HG02759 (cell line): Measurements from ENCODE around the gene PTPRA.

Source experiments
- ATAC-seq: cut with Tn5 transposase; IDR thresholded peaks from one replicate; pipeline ENCODE4 v1.9.1; 2021; ENCODE audit warnings: mild to moderate bottlenecking, moderate library complexity; ENCODE audit not compliant: unreplicated experiment

Gene PTPRA

GRCh38 chr20:2918096-2919049 lies 45.1 kb downstream of the PTPRA start:
- no peak for ATAC-seq

DNA sequence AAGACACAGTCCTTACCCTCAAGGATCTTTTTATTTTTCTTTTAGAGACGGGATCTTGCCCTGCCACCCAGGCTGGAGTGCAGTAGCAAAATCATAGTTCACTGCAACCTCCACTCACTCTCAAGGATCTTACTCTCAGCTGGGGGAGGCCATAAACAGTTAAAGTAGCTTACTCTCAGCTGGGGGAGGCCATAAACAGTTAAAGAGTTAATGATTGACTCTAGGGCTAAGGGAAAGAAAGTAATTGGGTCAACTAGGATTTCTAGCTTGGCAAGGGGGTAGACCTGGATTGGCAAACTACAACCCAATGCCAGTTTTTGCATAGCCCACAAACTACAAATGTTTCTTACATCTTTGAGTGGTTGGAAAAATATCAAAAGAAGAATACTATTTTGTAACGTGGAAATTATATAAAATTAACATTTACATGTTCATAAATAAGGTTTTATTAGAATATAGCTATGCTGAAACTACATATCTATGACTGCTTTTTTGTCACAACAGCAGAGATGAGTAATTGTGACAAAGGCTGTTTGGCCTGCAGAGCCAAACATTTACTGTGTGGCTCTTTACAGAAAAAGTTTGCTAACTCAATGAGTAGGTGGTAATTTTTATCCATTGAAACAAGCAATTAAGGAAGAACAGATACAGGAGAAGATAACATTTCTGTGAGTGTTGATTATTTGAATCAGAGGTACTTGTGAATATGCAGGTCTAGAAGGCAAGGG lies 46.4 kb downstream of the PTPRA start:
- no peak for ATAC-seq

GRCh38 chr20:2920473-2920872 lies 47.2 kb downstream of the PTPRA start:
- ATAC-seq: no peak

- ATAC-seq: no peak
Observed at GRCh38 chr20:2921506-2921905, 48.2 kb downstream of the PTPRA start.

- no peak for ATAC-seq
Observed at GRCh38 chr20:2922957-2923356, 49.7 kb downstream of the PTPRA start.

DNA sequence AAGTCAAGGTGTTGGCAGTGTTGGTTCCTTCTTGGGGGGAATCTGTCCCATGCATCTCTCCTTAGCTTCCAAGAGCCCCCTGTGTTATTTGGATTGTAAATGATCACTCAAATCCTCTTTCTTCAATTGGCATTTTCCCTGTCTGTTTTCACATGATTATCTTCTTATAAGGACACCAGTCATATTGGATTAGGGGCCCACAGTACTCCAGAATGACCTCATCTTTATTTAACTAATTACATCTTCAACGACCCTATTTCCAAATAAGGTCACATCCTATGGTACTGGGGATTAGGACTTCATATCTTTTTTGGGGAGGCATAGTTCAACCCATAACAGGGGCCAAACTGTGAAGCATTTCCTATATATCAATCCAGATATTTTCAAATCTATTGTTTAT lies 57.3 kb downstream of the PTPRA start:
- ATAC-seq: no peak

DNA sequence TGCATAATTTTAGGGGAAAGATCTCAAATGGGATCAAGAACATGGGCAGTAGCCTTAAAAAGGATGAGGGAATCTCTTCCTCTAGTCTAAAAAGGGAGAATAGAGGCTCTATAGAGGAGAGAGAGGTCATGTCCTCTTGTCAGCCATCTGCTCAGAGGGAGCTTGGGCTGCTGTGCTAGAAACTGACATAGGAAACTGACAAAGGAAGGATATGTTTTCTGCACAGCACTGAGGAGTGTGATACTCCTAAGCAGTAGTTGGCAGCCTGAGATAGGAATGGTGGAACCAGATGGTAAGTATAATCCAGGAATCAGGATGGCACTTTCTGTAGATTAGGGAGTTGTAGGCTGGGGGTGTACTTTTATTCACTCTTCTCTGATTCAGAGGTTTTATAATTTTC lies 59.2 kb downstream of the PTPRA start:
- ATAC-seq: no peak

GRCh38 chr20:2937902-2938301 lies 64.6 kb downstream of the PTPRA start:
- no peak for ATAC-seq

- no peak for ATAC-seq
Observed at GRCh38 chr20:2942439-2942838, 69.2 kb downstream of the PTPRA start.

DNA sequence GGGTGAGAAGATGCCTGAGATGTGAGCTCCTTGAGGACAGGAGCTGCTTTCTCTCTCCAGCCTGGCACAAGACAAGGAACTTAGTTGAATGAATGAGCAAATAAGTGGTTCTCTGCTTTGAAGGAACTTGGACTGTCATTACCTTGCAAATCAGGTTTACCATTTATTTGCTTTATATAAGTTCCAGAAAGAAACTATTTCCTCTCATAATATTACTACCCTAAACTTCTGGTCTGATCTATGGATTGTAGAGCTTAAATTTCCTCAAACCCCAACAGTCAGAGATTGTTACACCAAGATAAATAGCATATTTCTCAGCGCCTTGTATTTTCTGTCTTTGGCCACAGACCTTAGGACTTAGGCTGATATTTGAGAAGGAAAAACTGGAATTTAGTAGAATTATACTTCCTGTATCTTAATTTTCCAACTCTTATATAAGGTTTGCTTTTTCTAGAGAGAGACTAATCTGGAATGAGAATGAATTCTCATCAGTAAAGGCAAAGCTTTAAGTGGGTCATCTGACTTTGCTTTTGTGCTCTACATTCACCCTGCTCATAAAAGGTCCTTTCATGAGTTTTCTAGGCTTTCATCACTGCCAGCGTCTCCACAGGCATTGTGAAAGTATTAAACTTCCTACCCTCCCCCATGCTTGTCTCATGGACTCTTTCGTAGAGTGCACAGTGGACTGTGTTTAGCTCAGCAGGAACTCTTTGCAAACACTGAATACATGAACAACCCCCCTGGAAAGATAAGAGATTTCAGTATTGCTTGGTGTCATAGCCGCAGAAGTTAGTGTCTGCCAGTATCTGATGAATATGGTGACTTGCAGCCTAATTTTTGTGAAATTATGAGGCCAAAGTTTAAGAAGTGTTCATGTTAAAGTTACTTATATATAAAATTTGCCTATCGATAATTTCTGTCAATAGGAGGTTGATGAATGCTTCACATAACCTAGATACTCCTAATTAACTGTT lies 74.0 kb downstream of the PTPRA start:
- no peak for ATAC-seq

DNA sequence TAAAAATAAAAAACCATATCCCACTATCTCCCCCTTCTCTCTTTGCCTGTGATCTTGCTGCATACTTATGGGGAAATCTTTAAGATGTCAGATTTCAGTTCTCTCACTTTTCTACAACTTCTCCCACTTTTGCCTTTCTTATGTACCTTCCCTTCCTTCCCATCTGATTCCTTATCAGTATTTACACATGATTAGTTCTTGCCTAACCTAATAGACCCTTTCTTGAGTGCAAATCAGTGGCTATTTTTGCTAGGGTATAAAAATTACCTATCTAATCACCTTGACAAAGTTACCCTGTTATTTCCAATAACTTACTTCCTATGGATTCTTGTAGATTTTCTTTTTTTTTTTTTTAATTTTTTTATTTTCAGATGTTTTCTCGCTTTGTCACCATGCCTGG lies 75.7 kb downstream of the PTPRA start:
- no peak for ATAC-seq

DNA sequence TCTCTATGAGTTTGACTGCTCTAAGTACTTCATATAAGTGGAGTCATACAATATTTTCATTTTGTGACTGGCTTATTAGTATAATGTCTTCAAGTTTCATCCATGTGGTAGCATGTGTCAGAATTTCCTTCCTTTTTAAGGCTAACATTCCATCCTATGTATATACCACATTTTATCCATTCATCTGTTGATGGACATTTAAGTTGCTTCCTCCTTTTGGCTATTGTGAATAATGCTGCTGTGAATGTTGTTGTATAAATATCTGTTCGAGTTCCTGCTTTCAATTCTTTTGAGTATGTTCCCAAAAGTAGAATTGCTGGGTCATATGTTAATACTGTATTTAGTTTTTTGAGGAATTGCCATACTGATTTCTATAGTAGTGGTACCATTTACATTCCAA lies 79.5 kb downstream of the PTPRA start:
- ATAC-seq: no peak

GRCh38 chr20:2955257-2955970 lies 82.1 kb downstream of the PTPRA start:
- no peak for ATAC-seq

DNA sequence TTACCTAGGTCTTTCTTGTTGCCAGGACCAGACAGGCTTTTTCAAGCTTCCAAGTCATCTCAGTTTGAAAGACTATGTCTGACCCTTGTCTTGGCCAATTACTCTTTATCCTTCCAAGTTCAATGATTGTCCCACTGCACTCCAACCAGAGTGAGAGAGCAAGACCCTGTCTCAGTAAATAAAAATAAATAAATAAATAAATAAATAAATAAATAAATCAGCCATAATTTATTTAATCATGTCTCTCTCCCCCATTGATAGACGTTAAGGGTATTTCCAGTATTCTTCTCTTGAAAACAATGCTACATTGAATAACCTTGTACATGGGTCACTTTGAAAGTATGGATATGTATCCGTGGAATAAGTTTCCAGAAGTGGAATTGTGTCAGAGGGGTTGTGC lies 83.2 kb downstream of the PTPRA start:
- ATAC-seq: no peak

DNA sequence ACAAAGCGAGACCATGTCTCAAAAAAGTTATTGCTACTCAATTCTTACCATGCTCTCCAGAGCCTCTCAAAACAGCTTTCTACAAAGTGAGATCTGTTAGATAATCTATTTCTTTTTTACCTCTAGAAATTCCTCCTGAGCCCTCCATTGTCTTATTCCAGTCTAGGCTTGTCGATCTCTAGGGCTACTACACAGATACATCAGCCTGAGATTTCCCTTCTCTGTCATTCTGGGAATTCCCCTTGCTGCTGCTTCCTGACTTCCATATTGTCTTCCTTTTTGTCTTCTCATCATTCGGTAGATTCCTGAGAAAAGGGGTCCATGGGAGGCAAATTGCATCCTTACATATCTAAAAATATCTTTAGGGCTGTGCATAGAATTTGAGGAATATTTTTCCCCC lies 94.6 kb downstream of the PTPRA start:
- no peak for ATAC-seq

- no peak for ATAC-seq
Observed at GRCh38 chr20:2972126-2972525, 98.8 kb downstream of the PTPRA start.

GRCh38 chr20:2973574-2973973 lies 100.3 kb downstream of the PTPRA start:
- ATAC-seq: no peak

GRCh38 chr20:2978519-2978918 lies 105.2 kb downstream of the PTPRA start:
- no peak for ATAC-seq

DNA sequence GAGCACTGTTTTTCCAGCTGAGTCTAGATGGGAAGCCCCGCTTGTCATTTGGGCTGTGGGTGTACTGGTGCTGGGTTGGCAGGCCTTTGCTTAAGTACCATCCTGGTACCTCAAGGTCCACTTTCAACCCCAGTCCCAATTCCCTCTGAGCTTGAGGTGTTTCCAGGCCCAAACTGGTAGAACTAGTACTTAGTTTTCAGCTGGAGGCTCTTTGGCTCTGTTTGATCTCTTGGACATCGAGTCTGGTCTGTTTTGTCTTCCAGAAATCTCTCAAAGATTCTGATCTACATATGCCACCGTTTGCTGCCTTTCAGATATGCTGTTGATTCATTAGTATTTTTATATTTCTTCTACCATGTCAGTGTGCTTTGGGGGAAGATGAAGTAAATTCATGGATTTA lies 108.4 kb downstream of the PTPRA start:
- ATAC-seq: no peak

- no peak for ATAC-seq
Observed at GRCh38 chr20:2983508-2983907, 110.2 kb downstream of the PTPRA start.
